Parathyroid adenoma (tissue), 2 donors: Measurements from ENCODE around the gene HACL1.

Experiments used
- H2AFZ ChIP-seq: fragments of 300-600 bp; sonication (generic); one replicate; pipeline ENCODE4 v1.7.0; 2017; ENCODE audit warnings: antibody characterized with exemption, mild to moderate bottlenecking
- H3K27ac ChIP-seq: fragments of 300-600 bp; sonication (generic); one replicate; pipeline ENCODE4 v1.7.0; 2017
- H3K27me3 ChIP-seq: fragments of 300-600 bp; sonication (generic); one replicate; pipeline ENCODE4 v1.7.0; 2017; ENCODE audit warnings: low read length; ENCODE audit not compliant: control insufficient read depth, insufficient read depth
- H3K36me3 ChIP-seq: fragments of 300-600 bp; sonication (generic); one replicate; pipeline ENCODE4 v1.7.0; 2017; ENCODE audit warnings: low read length; ENCODE audit not compliant: control insufficient read depth, insufficient read depth
- H3K4me1 ChIP-seq: fragments of 300-600 bp; sonication (generic); one replicate; pipeline ENCODE4 v1.7.0; 2017; ENCODE audit warnings: control low read depth
- H3K4me2 ChIP-seq: fragments of 300-600 bp; sonication (generic); one replicate; pipeline ENCODE4 v1.7.0; 2017; ENCODE audit warnings: low read length
- H3K4me3 ChIP-seq: fragments of 300-600 bp; sonication (generic); one replicate; pipeline ENCODE4 v1.7.0; 2017; ENCODE audit warnings: low read depth, low read length
- H3K79me2 ChIP-seq: fragments of 300-600 bp; sonication (generic); one replicate; pipeline ENCODE4 v1.7.0; 2017; ENCODE audit warnings: control low read depth
- H3K9ac ChIP-seq: fragments of 300-600 bp; sonication (generic); one replicate; pipeline ENCODE4 v1.7.0; 2017; ENCODE audit warnings: mild to moderate bottlenecking
- H3K9me3 ChIP-seq: fragments of 300-600 bp; sonication (generic); one replicate; pipeline ENCODE4 v1.7.0; 2017; ENCODE audit warnings: low read length; ENCODE audit not compliant: control insufficient read depth
- CTCF ChIP-seq: fragments of 300-600 bp; sonication (generic); IDR thresholded peaks from one replicate; pipeline ENCODE4 v1.7.0; 2017; ENCODE audit warnings: antibody characterized with exemption, mild to moderate bottlenecking
- donor health status: primary hyperparathyroidism.

The HACL1 gene

GRCh38 chr3:15576475-15576874 is 24.9 kb downstream of the HACL1 start:
- H3K4me3 ChIP-seq, result no peak overlapping the region
- H3K4me1 ChIP-seq, result no peaks in the 10 kb centered on the region
- no peak overlapping the region for H2AFZ ChIP-seq
- no peak for TF ChIP-seq CTCF
- H3K4me2 ChIP-seq, result no peak overlapping the region
- no peak overlapping the region for H3K9ac ChIP-seq
- no peak overlapping the region for H3K27ac ChIP-seq
- no peaks in the 10 kb centered on the region for H3K27me3 ChIP-seq
- H3K79me2 ChIP-seq, result no peaks in the 10 kb centered on the region
- no peaks in the 10 kb centered on the region for H3K36me3 ChIP-seq
- H3K9me3 ChIP-seq, result no peaks in the 10 kb centered on the region

- TF ChIP-seq CTCF, result no peak
- Histone ChIP-seq H3K36me3 (no peaks in the 10 kb centered on the region), H3K27ac (no peak overlapping the region), H3K9ac (no peak overlapping the region), H3K4me2 (no peak overlapping the region), H3K27me3 (no peaks in the 10 kb centered on the region), H3K4me3 (no peak overlapping the region), H2AFZ (no peak overlapping the region), H3K79me2 (no peaks in the 10 kb centered on the region), H3K9me3 (no peaks in the 10 kb centered on the region), H3K4me1 (no peaks in the 10 kb centered on the region)
Observed at GRCh38 chr3:15575446-15575845, 25.9 kb downstream of the HACL1 start.

- no peak overlapping the region for H3K9ac ChIP-seq
- no peaks in the 10 kb centered on the region for H3K4me1 ChIP-seq
- H3K27ac ChIP-seq, result no peak overlapping the region
- TF ChIP-seq CTCF, result no peak
- H3K4me3 ChIP-seq, result no peak overlapping the region
- H3K27me3 ChIP-seq, result no peaks in the 10 kb centered on the region
- no peaks in the 10 kb centered on the region for H3K79me2 ChIP-seq
- no peaks in the 10 kb centered on the region for H3K9me3 ChIP-seq
- no peak overlapping the region for H3K4me2 ChIP-seq
- no peaks in the 10 kb centered on the region for H3K36me3 ChIP-seq
- no peak overlapping the region for H2AFZ ChIP-seq
Observed at GRCh38 chr3:15572138-15572537, 29.2 kb downstream of the HACL1 start.

- Histone ChIP-seq H3K27me3 (no peaks in the 10 kb centered on the region), H3K4me3 (no peak overlapping the region), H3K9ac (no peak overlapping the region), H2AFZ (no peak overlapping the region), H3K27ac (no peak overlapping the region), H3K79me2 (no peaks in the 10 kb centered on the region), H3K4me1 (no peaks in the 10 kb centered on the region), H3K9me3 (no peaks in the 10 kb centered on the region), H3K36me3 (no peaks in the 10 kb centered on the region), H3K4me2 (no peak overlapping the region)
- TF ChIP-seq CTCF, result no peak
Observed at GRCh38 chr3:15563190-15563589, 38.2 kb downstream of the HACL1 start.

GRCh38 chr3:15562560-15562959 is 38.8 kb downstream of the HACL1 start:
- Histone ChIP-seq H3K9me3 (no peaks in the 10 kb centered on the region), H3K36me3 (no peaks in the 10 kb centered on the region), H3K4me2 (no peak overlapping the region), H3K79me2 (no peaks in the 10 kb centered on the region), H3K27ac (no peak overlapping the region), H3K4me1 (no peaks in the 10 kb centered on the region), H2AFZ (no peak overlapping the region), H3K27me3 (no peaks in the 10 kb centered on the region), H3K4me3 (no peak overlapping the region), H3K9ac (no peak overlapping the region)
- TF ChIP-seq CTCF, result no peak
